IMR-90 (cell line): ENCODE data around the gene C9orf50. TPM values are rescaled to one million over a fixed set of nuclear protein-coding genes. Genes with fewer than 3 reads are reported as not detected.
A peak's percentile ranks its signal among the peaks of the same experiment; 100 is the strongest.

Experiments
- ATAC-seq: fragments of 200-7000 bp; cut with Tn5 transposase; 2 replicates; pipeline ENCODE4 v1.9.1; 2020; ENCODE audit warnings: low read depth, mild to moderate bottlenecking, moderate library complexity
- BruUV-seq: library from RNA; stranded (reverse); fragments of 400-500 nt; replicated peaks from 2 replicates; lab custom pipeline; 2021; lab: Mats Ljungman, UMichigan
- CTCF ChIA-PET: fragments of 300-600 bp; formaldehyde crosslinking; extraction: SDS; loops from one replicate; lab custom pipeline; 2021; ENCODE audit warnings: antibody characterized with exemption; lab: Yijun Ruan, JAX
- POLR2A ChIA-PET: fragments of 300-600 bp; sonication (Branson Sonifier 250); formaldehyde crosslinking; loops from one replicate; lab custom pipeline; 2022; ENCODE audit warnings: antibody characterized with exemption; ENCODE audit not compliant: unreplicated experiment; lab: Charles Lee
- DNase-seq: peaks from one replicate; pipeline ENCODE4 v3.0.0; 2013
- H2AFZ ChIP-seq: replicated peaks from 2 replicates; pipeline ENCODE3; 2013; ENCODE audit warnings: low read length, mild to moderate bottlenecking; ENCODE audit not compliant: poor library complexity
- H2AK5ac ChIP-seq: 2 replicates; pipeline ENCODE4 v1.6.1; 2013; ENCODE audit warnings: low read depth, low read length, inconsistent platforms
- H2AK9ac ChIP-seq: replicated peaks from 2 replicates; pipeline ENCODE3; 2013; ENCODE audit warnings: mild to moderate bottlenecking, low read depth, low read length, moderate library complexity; ENCODE audit not compliant: poor library complexity
- H2BK120ac ChIP-seq: 2 replicates; pipeline ENCODE4 v1.6.1; 2013; ENCODE audit warnings: low read depth, low read length, inconsistent platforms
- H2BK15ac ChIP-seq: 3 replicates; pipeline ENCODE4 v1.6.1; 2013; ENCODE audit warnings: low read depth, low read length, inconsistent platforms
- H2BK20ac ChIP-seq: 2 replicates; pipeline ENCODE4 v1.6.1; 2013; ENCODE audit warnings: low read depth, mild to moderate bottlenecking, inconsistent platforms, low read length, moderate library complexity
- H2BK5ac ChIP-seq: 2 replicates; pipeline ENCODE4 v1.6.1; 2013; ENCODE audit warnings: mild to moderate bottlenecking, low read depth, low read length, inconsistent platforms; ENCODE audit not compliant: poor library complexity, severe bottlenecking
- H3K14ac ChIP-seq: replicated peaks from 2 replicates; pipeline ENCODE4 v1.6.1; 2013; ENCODE audit warnings: low read depth, low read length, inconsistent platforms
- H3K18ac ChIP-seq: 2 replicates; pipeline ENCODE4 v1.6.1; 2013; ENCODE audit warnings: low read depth, low read length, control low read depth
- H3K23ac ChIP-seq: 2 replicates; pipeline ENCODE4 v1.6.1; 2013; ENCODE audit warnings: low read depth, low read length, inconsistent platforms
- H3K27ac ChIP-seq: 2 replicates; pipeline ENCODE4 v1.5.1; 2013; ENCODE audit warnings: mild to moderate bottlenecking, control low read depth, low read length; ENCODE audit not compliant: insufficient read depth
- H3K27me3 ChIP-seq: 2 replicates; pipeline ENCODE4 v1.6.1; 2013; ENCODE audit warnings: low read length; ENCODE audit not compliant: control insufficient read depth, insufficient read depth
- H3K36me3 ChIP-seq: 2 replicates; pipeline ENCODE4 v1.6.1; 2013; ENCODE audit warnings: low read length, mixed read lengths; ENCODE audit not compliant: control insufficient read depth, insufficient read depth
- H3K4ac ChIP-seq: 2 replicates; pipeline ENCODE4 v1.6.1; 2013; ENCODE audit warnings: low read depth, low read length, inconsistent platforms
- H3K4me1 ChIP-seq: 2 replicates; pipeline ENCODE4 v1.6.1; 2013; ENCODE audit warnings: low read length, mixed read lengths; ENCODE audit not compliant: control insufficient read depth, insufficient read depth
- H3K4me2 ChIP-seq: 2 replicates; pipeline ENCODE4 v1.6.1; 2013; ENCODE audit warnings: low read depth, mild to moderate bottlenecking, control low read depth, low read length, moderate library complexity
- H3K4me3 ChIP-seq: 2 replicates; pipeline ENCODE4 v1.5.1; 2013; ENCODE audit warnings: low read depth, mild to moderate bottlenecking, control low read depth, low read length, moderate library complexity; ENCODE audit not compliant: insufficient read depth
- H3K56ac ChIP-seq: 2 replicates; pipeline ENCODE4 v1.6.1; 2013; ENCODE audit warnings: low read length, inconsistent platforms; ENCODE audit not compliant: insufficient read depth; ENCODE audit errors: extremely low read depth
- H3K79me1 ChIP-seq, 2 experiments: 2 replicates each; pipeline ENCODE4 v1.6.1; 2013; ENCODE audit warnings: low read length in 2 of 2, inconsistent platforms in 1 of 2, low read depth in 1 of 2
- H3K9ac ChIP-seq: 2 replicates; pipeline ENCODE4 v1.6.1; 2013; ENCODE audit warnings: low read depth, low read length, control low read depth
- H3K9me1 ChIP-seq: 2 replicates; pipeline ENCODE4 v1.6.1; 2013; ENCODE audit warnings: low read length, inconsistent platforms; ENCODE audit not compliant: insufficient read depth
- H3K9me3 ChIP-seq: 2 replicates; pipeline ENCODE4 v1.6.1; 2013; ENCODE audit warnings: low read length; ENCODE audit not compliant: control insufficient read depth, insufficient read depth
- H4K20me1 ChIP-seq: 2 replicates; pipeline ENCODE4 v1.6.1; 2013; ENCODE audit warnings: low read length, inconsistent platforms; ENCODE audit not compliant: insufficient read depth
- H4K5ac ChIP-seq: 2 replicates; pipeline ENCODE4 v1.6.1; 2013; ENCODE audit warnings: mild to moderate bottlenecking, low read depth, low read length, control low read depth
- H4K8ac ChIP-seq, 2 experiments: 2 replicates each; pipeline ENCODE4 v1.6.1; 2013; ENCODE audit warnings: low read depth in 2 of 2, low read length in 2 of 2, control low read depth in 1 of 2, inconsistent platforms in 1 of 2
- H4K91ac ChIP-seq: 2 replicates; pipeline ENCODE4 v1.6.1; 2013; ENCODE audit warnings: low read depth, low read length, inconsistent platforms; ENCODE audit not compliant: insufficient read depth
- BHLHE40 ChIP-seq: fragments of 150-350 bp; IDR thresholded peaks from 2 replicates; pipeline ENCODE4 v1.6.1; 2016; ENCODE audit warnings: mild to moderate bottlenecking, low read depth, low read length
- CEBPB ChIP-seq: IDR thresholded peaks from 2 replicates; pipeline ENCODE4 v1.6.1; 2012; ENCODE audit warnings: low read depth, low read length, improper control_type of control experiment
- MXI1 ChIP-seq: IDR thresholded peaks from 2 replicates; pipeline ENCODE4 v1.6.1; 2012; ENCODE audit warnings: low read depth, mild to moderate bottlenecking, low read length, moderate library complexity, borderline replicate concordance
- NFE2L2 ChIP-seq: fragments of 150-350 bp; IDR thresholded peaks from 2 replicates; pipeline ENCODE4 v1.6.1; 2016; ENCODE audit warnings: low read depth, mild to moderate bottlenecking, low read length
- WGBS, 2 experiments: methylation state at CpG; one replicate each; pipeline versions ENCODE4 v1.1.5 to v1.1.7; 2013; ENCODE audit warnings: missing lambda C conversion rate in 2 of 2; ENCODE audit not compliant: insufficient read length in 1 of 2; ENCODE audit errors: extremely low coverage in 2 of 2; 5-methylcytosine and 5-hydroxymethylcytosine counted together
- dilution Hi-C: fragments of 300-500 bp; cut with HindIII; formaldehyde crosslinking; loops from one replicate; pipeline ENCODE4 v1.14.3; 2018; ENCODE audit warnings: low sequenced_read_pairs; ENCODE audit not compliant: unreplicated experiment
- in situ Hi-C: fragments of 300-500 bp; cut with MboI; formaldehyde crosslinking; loops from 3 replicates; pipeline ENCODE4 v1.14.3; 2019; ENCODE audit warnings: low sequenced_read_pairs, inconsistent platforms, mixed read lengths
- intact Hi-C: fragments of 100-400 bp; cut with micrococcal nuclease; formaldehyde crosslinking; loops from 2 replicates; pipeline ENCODE4 v1.10.0; 2022
- polyA plus RNA-seq, 3 experiments: library from polyadenylated mRNA; depleted of rRNA; stranded (reverse); fragments of >200 nt; gene quantifications; 2 replicates each; pipeline ENCODE4 v1.2.3, GENCODE V29; 2012; ENCODE audit warnings: low replicate concordance in 1 of 3
- total RNA-seq: library from RNA; depleted of rRNA; stranded (reverse); fragments of >200 nt; gene quantifications from 2 replicates; pipeline ENCODE4 v1.2.3, GENCODE V29; 2012

The C9orf50 gene
- total and polyA plus RNA-seq, 2 of the 4 experiments (the other 2 are of a cell fraction), result 0.09 TPM; not detected in 1

DNA sequence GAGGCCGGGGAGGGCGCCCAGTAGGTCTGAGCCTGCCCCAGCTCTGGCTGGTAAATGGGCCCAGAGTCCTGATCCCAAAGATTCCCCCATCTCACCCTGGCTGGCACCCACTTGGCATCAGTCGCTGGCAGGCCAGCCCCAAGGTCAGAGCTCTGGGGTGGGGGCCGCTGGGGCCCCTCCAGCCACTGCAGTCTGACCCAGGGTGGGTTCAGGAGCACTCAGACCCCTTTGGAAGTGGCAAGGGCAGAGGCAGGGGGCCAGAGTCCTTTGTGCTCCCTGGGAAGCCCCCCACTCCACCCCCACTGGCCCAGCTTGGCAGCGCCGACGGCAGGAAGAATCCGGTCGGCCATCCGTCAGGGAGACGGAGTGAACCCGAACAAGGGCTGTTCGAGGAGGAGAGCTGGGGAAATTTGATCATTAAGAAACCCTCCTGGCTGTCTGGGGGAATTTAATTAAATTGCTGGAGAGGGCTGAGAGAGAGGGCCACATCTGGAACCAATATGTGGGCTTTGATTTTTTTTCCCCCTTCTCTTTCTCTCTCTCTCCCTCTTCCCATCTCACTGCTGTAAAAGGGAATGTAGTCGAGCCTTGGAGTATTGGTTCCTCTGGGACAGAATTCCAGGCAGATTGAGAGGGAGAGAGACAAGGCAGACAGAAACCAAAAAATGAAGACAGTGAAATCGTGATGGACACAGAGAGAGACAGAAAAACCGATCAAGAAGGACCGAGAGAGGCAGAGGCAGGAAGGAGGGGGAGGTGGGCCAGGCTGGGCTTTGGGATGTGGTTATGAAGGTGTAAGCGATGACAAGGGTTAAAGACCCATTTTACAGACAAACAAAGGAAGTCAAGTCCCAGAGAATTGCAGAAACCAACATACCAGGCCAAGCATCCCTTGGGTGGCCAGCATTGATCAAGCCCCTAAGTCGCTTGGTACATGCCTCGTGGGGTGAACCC lies 29.1 kb upstream of the C9orf50 start:
- H4K20me1 ChIP-seq, result no peaks in the 10 kb centered on the region
- dilution Hi-C loops (no loop called here), in situ Hi-C loops (loop anchor here (5.0 kb wide), 1 partner anchor 132 kb away; no protein-coding TSS in a partner anchor), intact Hi-C loops (no loop called here)
- no peak overlapping the region for H3K23ac ChIP-seq
- no peak overlapping the region for H2AFZ ChIP-seq
- 93% methylated on average over 2 of the region's 20 CpGs; no CpG with 5 or more reads in 1 of the 2 experiments for WGBS, 2 experiments
- H2BK120ac ChIP-seq, result peak overlapping the region; percentile 46
- H3K36me3 ChIP-seq, result no peaks in the 10 kb centered on the region
- ChIA-PET POLR2A (no interaction called here), CTCF (no interaction called here)
- 0 out of 2 replicates have a peak overlapping the region, but pooled peaks have one; percentile 2 for H2AK5ac ChIP-seq
- no peak overlapping the region; the same call in none of the 2 replicates for H4K91ac ChIP-seq
- H3K79me1 ChIP-seq, result peaks cover 0 to 6% of the 10 kb centered on the region in 2 experiments; a peak in 1 of 4 replicates
- BruUV-seq, result no TSS peak
- TF ChIP-seq MXI1, result no peak
- no peak for TF ChIP-seq NFE2L2
- TF ChIP-seq BHLHE40, result no peak
- no peak for TF ChIP-seq CEBPB
- no peaks in the 10 kb centered on the region for H3K9me3 ChIP-seq
- H3K4me3 ChIP-seq, result no peak overlapping the region
- peak overlapping the region; percentile 58 for H3K14ac ChIP-seq
- no peak overlapping the region for H4K8ac ChIP-seq
- peaks cover 12% of the 10 kb centered on the region; the same call in 1 of the 2 replicates for H3K4me1 ChIP-seq
- peaks cover 6% of the 10 kb centered on the region for H3K9me1 ChIP-seq
- peak overlapping the region; percentile 47; the same call in 1 of the 2 replicates for H3K4ac ChIP-seq
- H2BK20ac ChIP-seq, result peak overlapping the region; percentile 42; the same call in 1 of the 2 replicates
- H3K27ac ChIP-seq, result no peak overlapping the region
- no peaks in the 10 kb centered on the region for H3K27me3 ChIP-seq
- no peak overlapping the region for H3K56ac ChIP-seq
- no peak overlapping the region for H2BK15ac ChIP-seq
- H3K18ac ChIP-seq, result no peak overlapping the region; the same call in 1 of the 2 replicates
- DNase-seq (no peak), ATAC-seq (no peak; the same call in 1 of the 2 replicates)
- no peak overlapping the region for H2AK9ac ChIP-seq
- no peak overlapping the region for H3K9ac ChIP-seq
- H4K5ac ChIP-seq, result no peak overlapping the region; the same call in 1 of the 2 replicates
- no peak overlapping the region for H2BK5ac ChIP-seq
- H3K4me2 ChIP-seq, result no peak overlapping the region; the same call in 1 of the 2 replicates
